H9 (cell line): ENCODE measurements around the gene ABHD11. TPM values are rescaled to one million over a fixed set of nuclear protein-coding genes. Genes with fewer than 3 reads are reported as not detected.

Experiments
- DNase-seq: peaks from one replicate; pipeline ENCODE4 v3.0.0-alpha.2; 2017
- H2AFZ ChIP-seq: one replicate; pipeline ENCODE4 v1.6.1; 2013; ENCODE audit warnings: mild to moderate bottlenecking, low read length, control low read depth, moderate library complexity
- H2AK5ac ChIP-seq: 2 replicates; pipeline ENCODE4 v1.6.1; 2013; ENCODE audit warnings: low read length, control low read depth, mixed read lengths; ENCODE audit not compliant: insufficient read length
- H2BK120ac ChIP-seq: one replicate; pipeline ENCODE4 v1.6.1; 2013; ENCODE audit warnings: low read depth, mild to moderate bottlenecking, low read length, control low read depth, inconsistent platforms; ENCODE audit not compliant: poor library complexity, severe bottlenecking
- H2BK12ac ChIP-seq: 2 replicates; pipeline ENCODE4 v1.6.1; 2013; ENCODE audit warnings: low read length, control low read depth, mixed read lengths, low read depth; ENCODE audit not compliant: insufficient read length
- H2BK15ac ChIP-seq: 2 replicates; pipeline ENCODE4 v1.6.1; 2013; ENCODE audit warnings: low read depth, low read length, control low read depth
- H2BK20ac ChIP-seq: one replicate; pipeline ENCODE4 v1.6.1; 2013; ENCODE audit warnings: low read depth, mild to moderate bottlenecking, low read length, control low read depth, inconsistent platforms; ENCODE audit not compliant: poor library complexity, severe bottlenecking
- H2BK5ac ChIP-seq: 2 replicates; pipeline ENCODE4 v1.6.1; 2013; ENCODE audit warnings: low read length, control low read depth, mixed read lengths; ENCODE audit not compliant: insufficient read length
- H3K14ac ChIP-seq: 2 replicates; pipeline ENCODE4 v1.6.1; 2013; ENCODE audit warnings: low read length, control low read depth; ENCODE audit not compliant: insufficient read depth
- H3K18ac ChIP-seq: 2 replicates; pipeline ENCODE4 v1.6.1; 2013; ENCODE audit warnings: low read depth, mild to moderate bottlenecking, mixed read lengths, low read length, control low read depth; ENCODE audit not compliant: insufficient read length
- H3K23ac ChIP-seq: 2 replicates; pipeline ENCODE4 v1.6.1; 2013; ENCODE audit warnings: low read length, control low read depth, mixed read lengths, low read depth; ENCODE audit not compliant: insufficient read length
- H3K23me2 ChIP-seq: 2 replicates; pipeline ENCODE4 v1.6.1; 2013; ENCODE audit warnings: low read depth, mild to moderate bottlenecking, mixed read lengths, low read length, control low read depth; ENCODE audit not compliant: insufficient read length, poor library complexity, severe bottlenecking
- H3K27ac ChIP-seq: 2 replicates; pipeline ENCODE4 v1.5.1; 2013; ENCODE audit warnings: low read length, control low read depth, mixed read lengths, low read depth; ENCODE audit not compliant: insufficient read length
- H3K27me3 ChIP-seq: 2 replicates; pipeline ENCODE4 v1.6.1; 2013; ENCODE audit warnings: low read length, control low read depth, inconsistent platforms; ENCODE audit not compliant: insufficient read depth
- H3K4ac ChIP-seq: 2 replicates; pipeline ENCODE4 v1.6.1; 2013; ENCODE audit warnings: low read depth, mild to moderate bottlenecking, control low read depth, inconsistent platforms, low read length, moderate library complexity
- H3K4me1 ChIP-seq: 2 replicates; pipeline ENCODE4 v1.6.1; 2013; ENCODE audit warnings: low read length, control low read depth, inconsistent platforms; ENCODE audit not compliant: insufficient read depth
- H3K4me2 ChIP-seq: 2 replicates; pipeline ENCODE4 v1.6.1; 2013; ENCODE audit warnings: low read length, control low read depth, mixed read lengths; ENCODE audit not compliant: insufficient read length, insufficient read depth
- H3K56ac ChIP-seq: 2 replicates; pipeline ENCODE4 v1.6.1; 2013; ENCODE audit warnings: low read depth, mild to moderate bottlenecking, mixed read lengths, low read length, control low read depth; ENCODE audit not compliant: insufficient read length
- H3K79me1 ChIP-seq: 2 replicates; pipeline ENCODE4 v1.6.1; 2013; ENCODE audit warnings: low read depth, mild to moderate bottlenecking, moderate library complexity, low read length, control low read depth, inconsistent platforms; ENCODE audit not compliant: insufficient read depth, poor library complexity, severe bottlenecking
- H3K79me2 ChIP-seq: 2 replicates; pipeline ENCODE4 v1.6.1; 2013; ENCODE audit warnings: low read length, control low read depth, inconsistent platforms; ENCODE audit not compliant: insufficient read depth
- H3K9ac ChIP-seq: 2 replicates; pipeline ENCODE4 v1.6.1; 2013; ENCODE audit warnings: low read length, control low read depth, mixed read lengths; ENCODE audit not compliant: insufficient read length; ENCODE audit errors: extremely low read depth
- H3K9me3 ChIP-seq: one replicate; pipeline ENCODE4 v1.6.1; 2013; ENCODE audit warnings: low read depth, low read length, inconsistent platforms; ENCODE audit not compliant: control insufficient read depth
- H3T11ph ChIP-seq: one replicate; pipeline ENCODE4 v1.6.1; 2013; ENCODE audit warnings: mild to moderate bottlenecking, low read length, control low read depth, inconsistent platforms
- H4K20me1 ChIP-seq: one replicate; pipeline ENCODE4 v1.6.1; 2013; ENCODE audit not compliant: control insufficient read depth, insufficient read length, insufficient read depth
- H4K5ac ChIP-seq: 2 replicates; pipeline ENCODE4 v1.6.1; 2013; ENCODE audit warnings: low read depth, mild to moderate bottlenecking, mixed read lengths, low read length, control low read depth; ENCODE audit not compliant: insufficient read length
- H4K8ac ChIP-seq: replicated peaks from 2 replicates; pipeline ENCODE4 v1.6.1; 2013; ENCODE audit warnings: low read length, control low read depth, mixed read lengths, low read depth; ENCODE audit not compliant: insufficient read length
- H4K91ac ChIP-seq: 2 replicates; pipeline ENCODE4 v1.6.1; 2013; ENCODE audit warnings: low read depth, mild to moderate bottlenecking, moderate library complexity, mixed read lengths, low read length, control low read depth; ENCODE audit not compliant: insufficient read length
- H3K27ac Mint-ChIP-seq, 3 experiments: 2 replicates in 2 of 3; 3 replicates in 1 of 3; pipeline ENCODE4 v1.8.0; 2020 to 2021; ENCODE audit warnings: mixed read lengths in 3 of 3, mild to moderate bottlenecking in 1 of 3, moderate library complexity in 1 of 3
- H3K27me3 Mint-ChIP-seq: 2 replicates; pipeline ENCODE4 v1.8.0; 2021; ENCODE audit warnings: low read depth, mild to moderate bottlenecking, moderate library complexity, mixed read lengths
- H3K36me3 Mint-ChIP-seq, 3 experiments: 2 replicates in 2 of 3; 3 replicates in 1 of 3; pipeline ENCODE4 v1.8.0; 2020 to 2021; ENCODE audit warnings: low read depth in 3 of 3, mixed read lengths in 3 of 3; ENCODE audit not compliant: insufficient read depth in 1 of 3
- H3K4me1 Mint-ChIP-seq, 2 experiments: 2 replicates each; pipeline ENCODE4 v1.8.0; 2020; ENCODE audit warnings: mixed read lengths in 2 of 2
- H3K4me3 Mint-ChIP-seq, 2 experiments: 2 replicates in 1 of 2; 3 replicates in 1 of 2; pipeline ENCODE4 v1.8.0; 2020 to 2021; ENCODE audit warnings: mild to moderate bottlenecking in 2 of 2, mixed read lengths in 2 of 2, moderate library complexity in 1 of 2
- H3K9me3 Mint-ChIP-seq, 2 experiments: 2 replicates in 1 of 2; 3 replicates in 1 of 2; pipeline ENCODE4 v1.8.0; 2020; ENCODE audit warnings: mild to moderate bottlenecking in 2 of 2, mixed read lengths in 2 of 2, moderate library complexity in 1 of 2
- CTCF ChIP-seq: fragments of 200-600 bp; sonication (generic); conservative IDR thresholded peaks from 3 replicates; pipeline ENCODE4 v1.8.0; 2021; ENCODE audit warnings: antibody characterized with exemption, mild to moderate bottlenecking
- WGBS: extraction: QIAGEN DNeasy Blood & Tissue Kit; methylation state at CpG from one replicate; pipeline ENCODE4 v1.1.7; 2013; ENCODE audit warnings: missing lambda C conversion rate, low lambda C conversion rate, mixed read lengths; ENCODE audit not compliant: insufficient read length; ENCODE audit errors: extremely low coverage; 5-methylcytosine and 5-hydroxymethylcytosine counted together
- total RNA-seq: library from RNA; stranded (reverse); gene quantifications from 2 replicates; pipeline ENCODE4 v1.2.1, GENCODE V29; 2021

Gene ABHD11
- total RNA-seq, 1 experiment from 2014 or later, result 34.4 TPM

GRCh38 chr7:73708961-73709549 is 29.5 kb downstream of the ABHD11 start:
- H3K27ac Mint-ChIP-seq, result no peak overlapping the region; a peak in 1 of 7 replicates
- H4K20me1 ChIP-seq, result no peaks in the 10 kb centered on the region
- H2BK15ac ChIP-seq, result no peak overlapping the region
- no peak overlapping the region for H4K8ac ChIP-seq
- H3K9me3 Mint-ChIP-seq, result no peaks in the 10 kb centered on the region
- no peaks in the 10 kb centered on the region for H3K36me3 Mint-ChIP-seq
- H3K4me3 Mint-ChIP-seq, result no peak overlapping the region
- no peak overlapping the region for H2BK20ac ChIP-seq
- H3K14ac ChIP-seq, result no peak overlapping the region
- H2AFZ ChIP-seq, result no peak overlapping the region
- H2AK5ac ChIP-seq, result no peak overlapping the region
- WGBS, result no CpG with 5 or more reads among the region's 16 CpGs
- no peaks in the 10 kb centered on the region for H3K79me1 ChIP-seq
- no peak overlapping the region for H2BK120ac ChIP-seq
- H3K4me1 ChIP-seq, result no peaks in the 10 kb centered on the region
- peaks cover 2% of the 10 kb centered on the region for H3K23me2 ChIP-seq
- no peak for DNase-seq
- H3K79me2 ChIP-seq, result no peaks in the 10 kb centered on the region
- no peak overlapping the region for H4K5ac ChIP-seq
- no peak overlapping the region for H3K56ac ChIP-seq
- H3T11ph ChIP-seq, result no peak overlapping the region
- H3K23ac ChIP-seq, result no peak overlapping the region
- no peak overlapping the region for H4K91ac ChIP-seq
- H3K4ac ChIP-seq, result no peak overlapping the region
- H3K27me3 ChIP-seq, result no peaks in the 10 kb centered on the region
- no peak for TF ChIP-seq CTCF
- no peak overlapping the region for H3K27ac ChIP-seq
- H3K18ac ChIP-seq, result no peak overlapping the region
- no peak overlapping the region for H2BK5ac ChIP-seq
- H3K4me1 Mint-ChIP-seq, result peaks cover 3 to 22% of the 10 kb centered on the region in 2 experiments; a peak in 3 of 4 replicates
- no peak overlapping the region for H3K4me2 ChIP-seq
- H3K9me3 ChIP-seq, result no peaks in the 10 kb centered on the region
- H3K9ac ChIP-seq, result no peak overlapping the region
- H2BK12ac ChIP-seq, result no peak overlapping the region
- peaks cover 4% of the 10 kb centered on the region; the same call in 1 of the 2 replicates for H3K27me3 Mint-ChIP-seq
